Sigmoid colon (tissue), 4 donors: ENCODE results near the gene VAMP5.

ENCODE experiments used
- CTCF ChIP-seq, 4 experiments: fragments of 450-650 bp in 3 of 4; fragments of 200-600 bp in 1 of 4; IDR thresholded peaks; one replicate each; pipeline ENCODE4 v1.5.1; 2016 to 2019; ENCODE audit warnings: antibody characterized with exemption in 4 of 4, mild to moderate bottlenecking in 3 of 4, moderate library complexity in 2 of 4
- EP300 ChIP-seq, 4 donors: sonication (generic); formaldehyde crosslinking; IDR thresholded peaks; one replicate each; pipeline ENCODE4 v1.6.1; 2017; ENCODE audit warnings: antibody characterized with exemption in 4 of 4
- POLR2A ChIP-seq, 2 donors: fragments of 450-650 bp; IDR thresholded peaks; one replicate each; pipeline ENCODE4 v1.6.1; 2016; ENCODE audit warnings: antibody characterized with exemption in 2 of 2, mild to moderate bottlenecking in 2 of 2, moderate library complexity in 2 of 2
- POLR2AphosphoS5 ChIP-seq, 4 donors: sonication (generic); formaldehyde crosslinking; IDR thresholded peaks; one replicate each; pipeline ENCODE4 v1.6.1; 2017; ENCODE audit warnings: antibody characterized with exemption in 4 of 4

- no peak for TF ChIP-seq CTCF (IDR thresholded peaks at IDR 0.05)
- no peak for TF ChIP-seq POLR2A (IDR thresholded peaks at IDR 0.05)
- no peak for TF ChIP-seq POLR2AphosphoS5 (IDR thresholded peaks at IDR 0.05)
- TF ChIP-seq EP300 (IDR thresholded peaks at IDR 0.05) = no peak
Measured at GRCh38 chr2:85600951-85601770, 16.9 kb downstream of the VAMP5 start.
